H1 (cell line): ENCODE data around the gene MICOS13. TPM values are rescaled to one million over a fixed set of nuclear protein-coding genes. Genes with fewer than 3 reads are reported as not detected.

Source experiments
- EZH2 ChIP-seq: fragments of 200-600 bp; sonication (generic); IDR thresholded peaks from 2 replicates; pipeline ENCODE4 v1.7.1; 2012; ENCODE audit warnings: low read depth, mild to moderate bottlenecking, moderate library complexity, low read length, inconsistent platforms; ENCODE audit not compliant: severe bottlenecking
- JUND ChIP-seq: IDR thresholded peaks from 2 replicates; pipeline ENCODE4 v1.6.1; 2011; ENCODE audit warnings: mild to moderate bottlenecking, improper control_type of control experiment, low read length
- SIX5 ChIP-seq: IDR thresholded peaks from 2 replicates; pipeline ENCODE4 v1.6.1; 2011; ENCODE audit warnings: mild to moderate bottlenecking, low read depth, low read length
- polyA plus RNA-seq, 7 experiments: library from polyadenylated mRNA; depleted of rRNA in 3 of 7; stranded (reverse) in 5 of 7; unstranded in 2 of 7; fragments of >200 nt in 5 of 7; fragments of 200-250 nt in 2 of 7; gene quantifications; 1 replicate in 5 of 7; 2 replicates in 1 of 7; 4 replicates in 1 of 7; pipeline versions ENCODE4 v1.2.1 to v1.2.3, GENCODE V29; 2011 to 2013; ENCODE audit warnings: missing spikeins in 2 of 7, mixed read lengths in 2 of 7
- total RNA-seq: library from RNA; stranded (reverse); fragmentation: NEBNext Ultra II Directional; extraction: Animal tissue kit (Norgen Biotek cat#: 25700); gene quantifications from 2 replicates; pipeline ENCODE4 v1.2.1, GENCODE V29; 2021

Gene MICOS13
- total and polyA plus RNA-seq, 2 of the 8 experiments (the other 6 are each of a cell fraction or from before 2014, with no cell fraction given), result 17.3 to 36.1 TPM

DNA sequence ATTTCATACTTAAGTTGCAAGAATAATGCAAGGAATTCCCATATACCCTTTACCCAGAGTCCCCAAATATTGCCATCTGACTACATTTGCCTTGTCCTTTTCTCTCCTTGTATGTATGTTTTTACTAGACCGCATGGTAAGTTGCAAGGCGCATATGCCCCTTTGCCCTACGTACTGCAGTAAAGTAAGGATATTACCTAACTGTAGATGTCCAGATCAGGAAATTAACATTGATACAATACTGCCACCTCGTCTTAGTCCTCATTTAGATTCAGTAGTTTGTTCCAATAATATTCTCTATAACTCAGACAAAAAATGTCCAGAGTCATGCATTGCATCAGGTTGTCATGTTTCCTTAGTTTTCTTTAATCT is 48.1 kb downstream of the MICOS13 start (continued):
- TF ChIP-seq EZH2 (no peak), JUND (no peak), SIX5 (no peak)
- TF ChIP-seq, all 59 proteins: peak for 0
